ENCODE data around the gene BACE2.
A peak's percentile ranks its signal among the peaks of the same experiment; 100 is the strongest.
"Not testable (repeated sequence)": the region's sequence is repeated elsewhere in the genome, so short reads cannot be mapped to it uniquely, and the experiment has no call there.

The BACE2 gene

DNA sequence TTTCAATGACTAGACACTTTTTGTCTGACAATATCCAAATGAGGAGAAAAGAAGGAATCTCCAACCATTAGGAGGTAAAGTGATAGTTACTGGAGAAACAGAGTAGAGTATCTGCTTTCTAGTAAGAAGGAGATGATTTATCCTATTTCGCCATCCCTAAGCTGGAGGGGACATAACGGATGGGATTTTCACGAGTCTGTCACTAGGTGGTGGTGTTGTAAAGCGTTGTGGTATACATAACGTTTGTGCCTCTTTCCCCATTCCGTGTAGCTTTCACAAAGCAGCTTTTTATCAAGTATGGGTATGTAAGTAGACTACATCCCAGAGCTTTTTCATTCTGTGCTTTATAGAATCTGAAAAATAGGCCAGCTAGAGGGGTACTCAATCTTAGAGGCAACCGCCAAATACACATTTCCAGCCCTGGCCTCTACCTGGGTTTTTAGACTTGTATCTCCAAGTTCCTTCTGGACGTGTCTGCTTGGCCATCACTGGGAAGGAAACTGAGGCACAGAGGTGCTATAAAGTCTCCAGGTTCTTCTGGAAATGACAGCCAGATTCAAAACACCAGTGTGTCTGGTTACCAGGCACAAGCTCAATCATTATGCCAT, 115.4 kb downstream of the BACE2 start:
- DNase-seq, result peak; percentile 9

GRCh38 chr21:41289431-41289830, 121.5 kb downstream of the BACE2 start:
- DNase-seq, result no peak

DNA sequence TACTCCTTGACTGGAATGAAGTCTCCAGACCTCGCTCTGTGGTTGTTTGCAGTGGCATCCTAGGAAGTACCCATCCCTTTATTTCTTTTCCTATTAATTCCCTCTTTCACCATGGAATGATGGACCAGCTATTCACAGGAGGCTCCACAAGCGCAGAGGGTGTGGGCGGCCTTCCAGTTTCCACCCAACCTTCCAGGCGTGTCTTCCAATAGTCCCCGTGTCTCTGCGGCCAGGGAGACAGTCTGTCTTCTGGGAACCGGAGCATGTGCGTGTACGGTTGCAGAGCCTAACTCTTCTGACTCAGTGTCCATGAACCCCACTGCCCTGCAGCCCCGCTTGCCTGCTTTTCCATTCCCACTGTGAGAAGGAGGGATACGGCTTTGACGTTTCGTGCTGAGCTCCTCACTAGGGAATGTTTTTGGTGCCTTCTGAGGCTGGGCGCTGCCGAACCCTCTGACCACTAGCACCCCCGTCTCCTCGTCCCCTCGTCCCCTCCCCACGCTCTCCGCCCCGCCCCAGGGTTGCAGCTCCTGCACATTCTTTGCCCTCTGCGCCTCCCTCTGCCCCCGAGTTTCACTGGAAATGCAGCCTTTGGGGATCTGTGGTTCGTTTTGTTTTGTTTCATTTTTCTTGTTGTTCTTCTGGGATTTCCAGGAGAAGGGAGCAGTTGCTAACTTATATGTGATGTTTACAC, 122.3 kb downstream of the BACE2 start:
- no peak for DNase-seq

DNA sequence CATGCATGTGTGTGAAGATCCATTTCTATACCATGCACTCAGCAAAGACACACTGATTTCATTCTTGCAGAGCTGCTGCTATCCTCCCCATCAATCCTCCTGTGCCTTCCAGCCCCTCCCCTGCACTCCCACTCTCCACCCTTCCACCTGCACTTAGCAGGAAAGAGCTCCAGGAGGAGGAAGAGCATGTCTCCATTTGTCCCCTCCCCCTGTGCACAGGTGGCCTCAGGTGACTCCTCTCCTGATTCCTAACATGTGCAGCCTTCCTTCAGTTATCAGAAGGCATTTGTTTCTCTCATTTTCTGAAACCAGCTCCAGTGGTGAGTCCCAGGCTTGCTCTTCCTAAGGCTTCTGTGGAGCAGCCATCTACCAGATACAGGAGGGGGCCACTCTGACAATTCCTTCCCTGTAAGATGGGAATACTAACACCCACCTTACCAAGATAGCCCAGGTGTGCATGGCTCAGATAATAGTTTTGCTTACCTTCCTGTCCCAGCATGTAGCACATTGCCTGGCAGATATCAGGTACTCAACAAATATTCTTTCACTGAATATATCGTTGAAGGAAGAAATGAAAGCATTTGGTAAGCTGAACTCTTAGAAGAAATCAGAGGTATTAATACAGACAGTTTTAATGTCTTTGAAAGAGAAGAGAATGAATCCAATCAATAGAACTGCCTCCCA, 126.7 kb downstream of the BACE2 start:
- no peak for DNase-seq

DNA sequence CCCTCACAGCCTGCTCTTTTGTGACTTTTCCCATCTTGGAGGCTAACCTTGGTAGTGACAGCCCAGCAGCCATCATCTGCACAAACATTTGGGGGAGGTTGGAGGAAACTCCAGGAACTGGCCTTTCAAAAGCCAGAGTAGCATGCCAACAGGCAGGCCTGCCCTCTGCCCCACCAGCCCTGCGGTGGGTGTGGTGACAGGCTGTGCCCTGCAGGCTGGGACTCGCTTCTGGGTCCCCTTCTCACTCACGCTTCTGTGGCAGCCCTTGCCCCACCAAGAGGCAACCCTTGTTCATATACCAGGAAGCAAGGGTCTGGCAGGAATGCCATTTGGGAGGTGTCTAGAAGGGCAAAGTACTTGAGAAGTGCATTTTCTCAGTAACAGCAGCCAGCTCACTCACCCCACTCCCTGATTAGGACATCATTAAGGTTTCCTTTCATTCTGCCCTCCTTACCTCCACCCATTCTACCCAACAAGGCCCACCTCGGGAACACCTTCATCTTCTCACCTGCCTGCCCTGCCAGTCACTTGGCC, 127.8 kb downstream of the BACE2 start:
- DNase-seq, result no peak

- no peak for DNase-seq
These were observed 135.0 kb downstream of the BACE2 start for GRCh38 chr21:41302976-41303375.

- DNase-seq, result no peak
These were observed 136.2 kb downstream of the BACE2 start for GRCh38 chr21:41304068-41304720.

GRCh38 chr21:41307219-41307618, 139.3 kb downstream of the BACE2 start:
- DNase-seq, result no peak

- DNase-seq, result not testable (repeated sequence)
These were observed 145.6 kb downstream of the BACE2 start for GRCh38 chr21:41313285-41314164.

- DNase-seq, result no peak
These were observed 147.8 kb downstream of the BACE2 start for GRCh38 chr21:41315726-41316125.

DNA sequence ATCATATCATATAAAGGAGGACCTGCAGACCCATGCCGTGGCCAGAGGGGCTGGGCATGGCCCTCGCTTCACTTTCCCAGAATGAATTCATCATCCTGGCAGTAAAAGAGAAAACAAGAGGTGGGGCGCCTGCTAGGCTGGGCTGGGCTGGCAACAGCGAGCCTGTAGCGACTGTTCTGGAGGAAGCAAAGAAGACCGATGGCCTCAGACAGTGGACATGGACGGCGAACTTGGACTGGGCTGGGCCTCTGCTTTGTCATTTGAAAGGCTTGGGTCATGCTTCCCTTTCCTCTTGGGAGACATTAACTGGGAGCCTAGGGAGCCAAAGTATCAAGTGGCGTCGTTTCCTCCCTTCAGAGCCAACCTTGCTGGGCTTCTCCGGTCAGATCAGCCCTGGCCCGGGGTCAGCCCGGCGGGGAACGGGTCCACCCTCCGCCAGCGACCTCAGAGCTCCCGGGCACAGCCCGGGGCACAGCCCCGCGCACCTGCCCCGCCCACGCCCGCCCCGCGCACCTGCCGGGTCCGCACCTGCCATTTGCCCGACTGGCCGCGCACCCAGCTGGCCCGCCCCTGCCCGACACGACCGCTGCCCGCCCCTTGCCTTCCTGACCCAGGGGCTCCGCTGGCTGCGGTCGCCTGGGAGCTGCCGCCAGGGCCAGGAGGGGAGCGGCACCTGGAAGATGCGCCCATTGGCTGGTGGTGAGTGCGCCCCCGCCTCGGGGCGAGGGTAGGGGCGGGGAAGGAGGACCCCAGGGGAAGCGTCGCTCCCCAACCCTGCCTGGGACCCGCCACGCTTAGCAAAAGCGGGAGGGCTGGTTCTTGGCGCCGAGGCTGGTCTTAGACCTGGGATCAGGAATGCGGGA, 148.5 kb downstream of the BACE2 start, which contains the start of gene FAM3B:
FAM3B (plus strand) TSS at position 602 of the 863 bp plus-strand sequence; CDS start at position 681, 79 bp downstream.
- no peak for DNase-seq

- DNase-seq, result no peak
These were observed 149.1 kb downstream of the BACE2 start for GRCh38 chr21:41317063-41317392.

DNA sequence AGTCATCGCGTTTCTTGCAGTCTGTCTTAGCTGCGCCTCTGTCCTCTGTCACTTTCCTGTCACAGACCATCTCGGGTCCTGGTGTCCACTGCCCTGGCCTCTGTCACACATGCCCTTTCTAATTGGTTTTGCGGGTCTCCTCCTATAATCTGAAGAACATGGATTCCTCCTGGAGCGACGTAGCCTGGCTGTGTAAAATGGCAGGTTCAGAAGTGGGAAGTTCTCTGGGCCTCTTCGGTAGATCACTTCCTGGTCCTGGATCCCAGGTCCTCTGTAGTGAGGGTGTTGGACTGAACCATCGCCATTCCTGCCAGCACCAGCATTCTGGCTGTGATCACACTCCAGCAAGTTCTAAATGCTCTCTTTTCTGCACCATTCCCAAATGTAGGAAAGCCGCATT, 149.5 kb downstream of the BACE2 start:
- no peak for DNase-seq

GRCh38 chr21:41318218-41318617, 150.3 kb downstream of the BACE2 start:
- no peak for DNase-seq

DNA sequence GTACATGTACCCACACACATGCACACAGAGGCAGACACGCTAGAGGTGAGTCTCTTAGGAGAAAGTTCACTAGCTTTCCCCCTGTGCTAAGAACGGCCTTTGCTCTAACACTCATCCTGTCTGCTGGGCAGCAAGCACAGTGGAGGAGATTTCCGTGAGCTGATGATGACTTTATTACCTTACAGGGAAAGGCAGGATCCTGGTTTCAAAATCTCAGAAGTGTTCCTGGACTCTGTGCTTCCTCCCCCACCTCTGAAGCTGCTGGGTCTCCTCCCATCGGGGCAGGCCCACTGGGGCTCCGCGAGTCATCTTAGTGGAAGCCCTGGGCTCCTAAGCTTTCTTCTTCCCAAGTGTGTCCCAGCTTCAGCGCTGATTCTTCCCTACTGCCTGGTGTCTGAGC, 151.3 kb downstream of the BACE2 start:
- no peak for DNase-seq

DNA sequence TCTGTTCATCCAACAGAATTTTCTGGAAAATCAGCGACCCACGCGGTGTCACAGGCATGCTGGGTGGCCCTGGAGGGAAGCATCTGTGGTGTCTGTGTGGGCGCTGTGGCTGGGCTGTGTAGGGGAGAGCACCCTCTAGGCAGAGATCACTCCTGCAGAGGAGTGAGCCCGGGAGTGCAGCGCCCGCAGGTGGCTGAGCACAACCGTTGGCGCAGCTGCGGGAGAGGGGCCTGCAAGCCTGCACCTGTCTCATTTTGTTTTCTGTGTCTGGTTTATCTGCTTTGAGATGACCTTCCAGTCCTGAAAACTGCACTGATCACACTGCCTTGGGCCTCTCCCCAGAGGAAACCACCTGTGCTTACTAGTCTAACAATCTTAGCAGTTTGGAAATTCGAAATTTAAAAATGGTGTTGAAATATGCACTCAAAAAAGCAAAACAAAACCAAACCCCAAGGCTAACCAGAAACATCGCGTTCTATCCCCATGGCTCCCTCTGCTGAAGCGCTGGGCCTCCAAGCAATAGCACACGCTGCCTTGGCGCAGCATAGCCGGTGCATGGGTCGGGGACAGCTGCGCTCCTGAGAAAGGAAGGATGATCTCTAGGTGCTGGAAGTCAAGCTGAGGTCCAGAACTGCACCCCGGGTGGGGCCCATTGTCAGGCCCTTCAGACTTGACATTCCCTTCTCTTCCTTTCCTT, 153.4 kb downstream of the BACE2 start:
- DNase-seq, result no peak

DNA sequence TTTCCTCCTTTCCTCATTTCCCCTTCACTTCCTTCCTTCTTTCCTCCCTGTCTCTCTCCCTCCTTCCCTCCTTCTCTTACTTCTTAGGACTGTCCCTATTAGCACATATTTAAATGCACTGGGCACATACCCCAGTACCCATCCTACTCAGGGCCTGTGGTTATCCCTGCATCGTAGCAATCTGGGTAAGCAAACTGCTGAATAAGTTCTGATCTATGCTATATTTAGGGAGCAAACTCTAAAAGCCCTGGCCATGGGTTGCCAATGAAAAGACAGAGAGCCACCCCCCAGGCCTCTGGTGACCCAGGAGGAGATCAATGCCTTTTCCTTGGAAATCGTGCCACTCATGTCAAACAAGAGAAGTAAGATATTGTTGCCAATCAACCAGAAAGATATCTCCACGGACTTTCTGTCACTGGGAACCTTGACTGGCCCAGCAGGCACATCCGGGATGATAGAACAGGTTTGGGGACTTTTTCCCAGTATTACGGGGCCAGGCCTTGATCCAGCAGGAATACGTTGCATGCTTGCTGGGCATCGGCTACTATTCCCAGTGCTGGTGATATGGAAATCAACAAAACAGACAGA, 154.0 kb downstream of the BACE2 start:
- DNase-seq, result no peak

- no peak for DNase-seq
These were observed 154.8 kb downstream of the BACE2 start for GRCh38 chr21:41322496-41323382.

Data from SIG-M5 (cell line).